Measurements from ENCODE around the gene FAF2. TPM values are rescaled to one million over a fixed set of nuclear protein-coding genes. Genes with fewer than 3 reads are reported as not detected.
"Not testable (repeated sequence)": the region's sequence is repeated elsewhere in the genome, so short reads cannot be mapped to it uniquely, and the experiment has no call there.

The FAF2 gene
- total RNA-seq, 2 experiments from 2014 or later, result 36.2 to 38.7 TPM

- H3K4me3 Mint-ChIP-seq, result no peak overlapping the region
- no peak for DNase-seq
- peaks cover 2% of the 10 kb centered on the region for H3K4me1 Mint-ChIP-seq
- POLR2A ChIA-PET, result no interaction called here
- H3K27ac Mint-ChIP-seq, result no peak overlapping the region
- no peaks in the 10 kb centered on the region for H3K9me3 Mint-ChIP-seq
- no peaks in the 10 kb centered on the region for H3K27me3 Mint-ChIP-seq
- peaks cover 35% of the 10 kb centered on the region for H3K36me3 Mint-ChIP-seq (ENCODE audit: low read depth)
- CTCF ChIA-PET, result interaction anchor here (0.6 kb wide), 1 partner anchor 167 kb away, joined by 3 read pairs; no protein-coding TSS in a partner anchor
These were observed 22.9 kb downstream of the FAF2 start for GRCh38 chr5:176471098-176471497.

DNA sequence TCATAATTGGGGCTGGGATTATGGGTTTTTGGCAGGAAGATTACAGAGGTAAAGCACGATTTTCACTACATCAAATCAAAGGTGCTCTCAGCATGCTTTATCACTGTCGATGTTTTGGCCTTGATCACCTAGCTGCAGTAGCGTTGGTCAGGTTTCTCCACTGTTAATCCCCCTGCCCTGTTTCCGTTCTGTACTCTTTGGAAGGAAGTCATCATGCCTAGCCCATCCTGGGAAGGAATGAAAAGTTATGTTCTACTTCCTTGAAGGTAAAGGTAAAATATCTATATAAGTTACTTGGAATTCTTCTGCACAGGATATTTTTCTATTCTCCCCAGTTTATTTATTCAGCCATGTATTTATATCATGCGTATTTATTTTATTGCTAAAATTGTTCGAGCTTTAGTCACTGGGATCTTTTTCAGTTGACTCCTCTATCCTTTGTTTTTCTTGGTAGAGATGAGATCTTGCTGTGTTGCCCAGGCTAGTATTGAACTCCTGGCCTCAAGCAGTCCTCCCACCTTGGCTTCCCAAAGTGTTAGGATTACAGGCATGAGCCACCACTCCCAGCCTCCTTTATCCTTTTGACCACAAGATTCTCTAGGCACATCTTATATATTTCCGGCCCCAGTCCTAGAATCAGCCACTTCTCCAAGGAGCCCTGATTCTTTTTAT is 25.3 kb downstream of the FAF2 start:
- Mint-ChIP-seq H3K27ac (no peak overlapping the region), H3K27me3 (no peaks in the 10 kb centered on the region), H3K9me3 (no peaks in the 10 kb centered on the region), H3K4me1 (no peaks in the 10 kb centered on the region), H3K4me3 (no peak overlapping the region), H3K36me3 (ENCODE audit: low read depth) (peaks cover 29% of the 10 kb centered on the region)
- ChIA-PET POLR2A (no interaction called here), CTCF (interaction anchor here (2.0 kb wide), 1 partner anchor 26 kb away, joined by 4 read pairs; the partner anchor contains the start of gene FAF2)
- DNase-seq, result no peak

DNA sequence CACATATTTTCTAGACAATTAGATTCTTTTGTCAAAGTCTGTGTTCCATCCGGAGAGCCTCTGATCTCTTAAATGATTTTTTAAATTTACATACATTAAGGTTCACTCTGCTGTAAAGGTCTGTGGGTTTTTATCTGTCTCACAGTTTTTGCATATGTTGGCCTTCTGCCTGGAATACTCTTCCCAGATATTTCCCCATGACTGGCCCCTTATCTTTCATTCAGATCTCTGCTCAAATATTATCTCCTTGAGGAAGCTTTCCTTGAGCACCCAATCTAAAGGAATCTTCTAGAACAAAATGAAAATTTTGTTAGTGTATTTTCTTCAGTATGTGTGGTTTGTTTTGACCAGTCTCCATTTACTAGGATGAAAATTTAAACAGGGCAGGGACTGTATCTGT is 26.3 kb downstream of the FAF2 start:
- Mint-ChIP-seq H3K4me1 (no peaks in the 10 kb centered on the region), H3K36me3 (ENCODE audit: low read depth) (peaks cover 32% of the 10 kb centered on the region), H3K4me3 (no peak overlapping the region), H3K27me3 (no peaks in the 10 kb centered on the region), H3K27ac (no peak overlapping the region), H3K9me3 (no peaks in the 10 kb centered on the region)
- POLR2A ChIA-PET, result interaction anchor here (1.7 kb wide), 1 partner anchor 27 kb away, joined by 4 read pairs; the partner anchor contains the start of gene FAF2
- DNase-seq, result no peak
- CTCF ChIA-PET, result interaction anchor here (2.0 kb wide), 1 partner anchor 27 kb away, joined by 4 read pairs; the partner anchor contains the start of gene FAF2

DNA sequence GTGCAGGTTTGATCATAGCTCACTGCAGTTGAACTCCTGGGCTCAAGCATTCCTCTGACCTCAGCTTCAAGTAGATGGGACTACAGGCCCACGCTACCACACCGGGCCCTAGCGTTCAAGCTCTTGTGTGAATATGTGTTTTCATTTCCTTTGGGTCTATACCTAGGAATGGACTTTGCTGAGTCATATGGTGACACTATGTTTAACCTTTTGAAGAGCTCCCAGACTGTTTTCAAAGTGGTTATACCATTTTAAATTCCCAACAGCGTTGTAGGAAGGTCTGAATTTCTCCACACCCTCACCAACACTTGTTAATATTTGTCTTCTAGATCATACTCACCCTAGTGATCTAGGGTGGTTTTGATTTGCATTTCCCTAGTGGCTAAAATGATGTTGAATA is 33.5 kb downstream of the FAF2 start:
- Mint-ChIP-seq H3K9me3 (no peaks in the 10 kb centered on the region), H3K27ac (peak overlapping the region; percentile 63), H3K4me3 (no peak overlapping the region)

GRCh38 chr5:176485176-176485575 is 37.0 kb downstream of the FAF2 start:
- H3K27ac Mint-ChIP-seq, result peak overlapping the region; percentile 15
- CTCF ChIA-PET, result no interaction called here
- H3K4me3 Mint-ChIP-seq, result no peak overlapping the region
- DNase-seq, result no peak
- peaks cover 65% of the 10 kb centered on the region for H3K4me1 Mint-ChIP-seq
- H3K9me3 Mint-ChIP-seq, result no peaks in the 10 kb centered on the region
- H3K36me3 Mint-ChIP-seq (ENCODE audit: low read depth), result peaks cover 53% of the 10 kb centered on the region
- POLR2A ChIA-PET, result interaction anchor here (1.1 kb wide), 1 partner anchor 52 kb away, joined by 3 read pairs; the partner anchor contains the start of gene RNF44
- no peaks in the 10 kb centered on the region for H3K27me3 Mint-ChIP-seq

More for the DNA sequence above, 33.5 kb downstream of the FAF2 start:
- ChIA-PET CTCF (interaction anchor here (0.8 to 1.8 kb wide), 4 partner anchors 15 to 66 kb away, joined by 3 to 4 read pairs (median 4); partner anchors contain the start of gene FAF2), POLR2A (interaction anchor here (0.6 to 3.3 kb wide), 6 partner anchors 9 to 72 kb away, joined by 3 to 12 read pairs (median 4); partner anchors contain the start of gene RNF44)
- H3K27me3 Mint-ChIP-seq, result no peaks in the 10 kb centered on the region
- DNase-seq, result no peak
- H3K4me1 Mint-ChIP-seq, result peaks cover 40% of the 10 kb centered on the region
- peaks cover 43% of the 10 kb centered on the region for H3K36me3 Mint-ChIP-seq (ENCODE audit: low read depth)

- no peak overlapping the region for H3K4me3 Mint-ChIP-seq
- ChIA-PET CTCF (no interaction called here), POLR2A (no interaction called here)
- H3K27ac Mint-ChIP-seq, result peak overlapping the region; percentile 11
- H3K9me3 Mint-ChIP-seq, result no peaks in the 10 kb centered on the region
- peaks cover 63% of the 10 kb centered on the region for H3K36me3 Mint-ChIP-seq (ENCODE audit: low read depth)
- peaks cover 67% of the 10 kb centered on the region for H3K4me1 Mint-ChIP-seq
- no peaks in the 10 kb centered on the region for H3K27me3 Mint-ChIP-seq
- no peak for DNase-seq
These were observed 38.1 kb downstream of the FAF2 start for GRCh38 chr5:176486189-176486757.

DNA sequence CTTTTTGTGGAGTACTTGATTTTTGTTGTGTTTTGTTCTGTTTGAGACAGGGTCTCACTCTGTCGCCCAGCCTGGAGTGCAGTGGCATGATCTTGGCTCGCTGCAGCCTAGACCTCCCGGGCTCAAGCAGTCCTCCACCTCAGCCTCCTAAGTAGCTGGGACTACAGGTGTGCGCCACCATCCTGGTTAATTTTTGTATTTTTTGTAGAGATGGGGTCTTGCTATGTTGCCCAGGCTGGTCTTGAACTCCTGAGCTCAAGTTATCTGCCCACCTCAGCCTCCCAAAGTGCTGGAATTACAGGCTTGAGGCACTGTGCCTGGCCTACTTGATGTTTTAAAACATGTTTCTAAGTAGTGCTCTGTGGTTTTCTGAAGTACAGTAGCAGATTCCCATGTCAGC is 39.0 kb downstream of the FAF2 start:
- CTCF ChIA-PET, result not testable (repeated sequence)
- H3K36me3 Mint-ChIP-seq (ENCODE audit: low read depth), result peaks cover 65% of the 10 kb centered on the region

DNA sequence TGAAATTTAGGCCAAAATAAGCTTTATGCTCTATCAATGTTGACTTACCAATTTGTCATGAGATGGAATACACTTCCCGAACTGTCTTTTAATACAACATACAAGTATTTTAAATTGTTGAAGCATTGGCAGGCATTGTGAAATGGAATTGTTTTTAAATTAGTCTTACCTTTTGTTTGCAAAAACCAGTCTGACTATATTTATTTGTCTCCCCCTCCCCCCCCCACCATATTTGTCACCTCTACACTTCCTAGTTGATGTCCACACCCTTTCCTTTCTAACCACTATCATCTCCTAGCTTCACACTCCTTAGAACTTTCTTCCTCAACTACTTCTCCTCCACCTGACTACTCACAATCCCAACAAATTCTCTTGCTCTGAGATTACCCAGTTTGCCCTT is 40.9 kb downstream of the FAF2 start:
- CTCF ChIA-PET, result interaction anchor here (0.6 to 1.9 kb wide), 7 partner anchors 41 to 288 kb away, joined by 3 to 8 read pairs (median 4); no protein-coding TSS in a partner anchor
- Mint-ChIP-seq H3K9me3 (no peaks in the 10 kb centered on the region), H3K4me3 (no peak overlapping the region), H3K27me3 (no peaks in the 10 kb centered on the region), H3K36me3 (ENCODE audit: low read depth) (peaks cover 72% of the 10 kb centered on the region), H3K27ac (peak overlapping the region; percentile 86), H3K4me1 (peaks cover 43% of the 10 kb centered on the region)
- POLR2A ChIA-PET, result interaction anchor here (0.7 to 3.6 kb wide), 8 partner anchors 41 to 101 kb away, joined by 3 to 17 read pairs (median 4); partner anchors contain the start of genes FAF2, HIGD2A, NOP16 and RNF44
- DNase-seq, result no peak

More for the DNA sequence above, 39.0 kb downstream of the FAF2 start:
- H3K27me3 Mint-ChIP-seq, H3K9me3 Mint-ChIP-seq, DNase-seq, H3K4me3 Mint-ChIP-seq: not testable (repeated sequence)
- Mint-ChIP-seq H3K4me1 (peaks cover 59% of the 10 kb centered on the region), H3K27ac (peak overlapping the region; percentile 41)
- POLR2A ChIA-PET, result interaction anchor here (3.6 kb wide), 1 partner anchor 39 kb away, joined by 17 read pairs; the partner anchor contains the start of gene FAF2

DNA sequence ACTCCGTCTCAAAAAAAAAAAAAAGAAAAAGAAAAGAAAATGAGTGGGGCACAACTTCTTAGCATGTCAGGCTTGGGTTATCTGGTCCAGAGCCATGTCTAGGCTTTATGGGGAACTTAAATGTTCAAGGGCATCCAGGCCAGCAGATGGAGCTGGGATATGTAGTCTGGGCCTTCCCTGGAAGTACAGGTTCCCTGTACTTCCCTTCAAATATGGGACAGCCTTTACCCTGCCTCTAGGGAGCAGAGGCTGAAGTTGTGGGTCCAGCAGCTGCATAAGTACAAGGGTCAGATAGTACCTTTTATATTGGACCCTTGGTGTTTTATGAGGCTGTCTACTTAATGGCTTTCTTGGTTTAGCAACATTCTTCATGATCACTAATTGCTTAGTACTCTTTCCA is 42.1 kb downstream of the FAF2 start:
- Mint-ChIP-seq H3K4me3 (no peak overlapping the region), H3K36me3 (ENCODE audit: low read depth) (peaks cover 73% of the 10 kb centered on the region), H3K27me3 (no peaks in the 10 kb centered on the region), H3K9me3 (no peaks in the 10 kb centered on the region), H3K27ac (no peak overlapping the region), H3K4me1 (peaks cover 34% of the 10 kb centered on the region)
- DNase-seq, result no peak
- CTCF ChIA-PET, result interaction anchor here (1.6 to 1.9 kb wide), 2 partner anchors 43 to 44 kb away, joined by 6 to 8 read pairs; no protein-coding TSS in a partner anchor
- POLR2A ChIA-PET, result interaction anchor here (1.2 to 3.6 kb wide), 6 partner anchors 42 to 102 kb away, joined by 3 to 17 read pairs (median 8); partner anchors contain the start of genes FAF2, HIGD2A, NOP16 and RNF44

DNA sequence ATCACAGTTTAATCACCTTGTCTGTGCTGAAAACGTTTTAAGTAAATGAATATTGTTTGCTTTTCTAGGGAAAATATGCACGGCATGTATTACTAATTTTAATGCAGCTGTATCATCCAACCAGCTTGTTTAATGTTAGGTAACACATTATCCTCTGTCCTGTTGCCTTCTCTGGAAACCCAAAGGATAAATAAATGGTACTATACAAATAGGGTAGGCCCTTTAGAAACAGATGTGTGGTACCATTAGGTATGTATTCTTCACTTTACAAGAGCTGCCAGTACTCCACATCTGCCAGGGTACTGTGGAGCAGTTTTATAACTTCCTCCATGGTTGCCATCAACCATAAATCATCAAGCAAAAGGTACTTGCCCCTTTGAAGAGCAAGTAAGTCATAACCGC is 42.9 kb downstream of the FAF2 start:
- H3K36me3 Mint-ChIP-seq (ENCODE audit: low read depth), result peaks cover 76% of the 10 kb centered on the region
- H3K27me3 Mint-ChIP-seq, result no peaks in the 10 kb centered on the region
- CTCF ChIA-PET, result no interaction called here
- no peak overlapping the region for H3K4me3 Mint-ChIP-seq
- H3K27ac Mint-ChIP-seq, result no peak overlapping the region
- POLR2A ChIA-PET, result interaction anchor here (1.0 to 1.5 kb wide), 2 partner anchors 10 to 43 kb away, joined by 3 read pairs; partner anchors contain the start of gene FAF2
- H3K9me3 Mint-ChIP-seq, result no peaks in the 10 kb centered on the region
- peaks cover 33% of the 10 kb centered on the region for H3K4me1 Mint-ChIP-seq
- no peak for DNase-seq

GRCh38 chr5:176491901-176492300 is 43.7 kb downstream of the FAF2 start:
- no peaks in the 10 kb centered on the region for H3K9me3 Mint-ChIP-seq
- no peak overlapping the region for H3K27ac Mint-ChIP-seq
- ChIA-PET CTCF (no interaction called here), POLR2A (interaction anchor here (1.5 kb wide), 1 partner anchor 44 kb away, joined by 3 read pairs; the partner anchor contains the start of gene FAF2)
- no peaks in the 10 kb centered on the region for H3K27me3 Mint-ChIP-seq
- no peak for DNase-seq
- peaks cover 71% of the 10 kb centered on the region for H3K36me3 Mint-ChIP-seq (ENCODE audit: low read depth)
- H3K4me1 Mint-ChIP-seq, result peaks cover 25% of the 10 kb centered on the region
- H3K4me3 Mint-ChIP-seq, result no peak overlapping the region

DNA sequence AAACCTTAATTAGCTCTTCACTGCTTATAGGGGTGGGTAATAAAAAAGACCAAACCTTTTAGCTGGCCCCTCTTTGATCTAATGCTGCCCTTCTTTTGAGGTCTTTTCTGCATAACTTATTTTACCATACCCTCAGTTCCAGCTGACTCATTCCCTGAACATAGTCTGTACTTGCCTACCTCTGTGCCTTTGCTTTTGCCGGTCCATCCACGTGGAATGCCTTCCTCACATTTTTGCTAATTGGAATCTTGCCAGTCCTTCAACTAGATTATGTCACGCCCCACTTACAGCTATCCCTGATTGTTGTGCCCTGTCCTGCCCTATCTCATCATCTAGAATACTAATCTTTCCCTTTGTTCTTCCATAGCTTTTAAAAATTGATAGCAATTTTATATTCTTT is 44.2 kb downstream of the FAF2 start:
- peaks cover 21% of the 10 kb centered on the region for H3K4me1 Mint-ChIP-seq
- DNase-seq, result no peak
- no peak overlapping the region for H3K27ac Mint-ChIP-seq
- no peak overlapping the region for H3K4me3 Mint-ChIP-seq
- no peaks in the 10 kb centered on the region for H3K9me3 Mint-ChIP-seq
- ChIA-PET POLR2A (no interaction called here), CTCF (no interaction called here)
- H3K27me3 Mint-ChIP-seq, result no peaks in the 10 kb centered on the region
- peaks cover 72% of the 10 kb centered on the region for H3K36me3 Mint-ChIP-seq (ENCODE audit: low read depth)

DNA sequence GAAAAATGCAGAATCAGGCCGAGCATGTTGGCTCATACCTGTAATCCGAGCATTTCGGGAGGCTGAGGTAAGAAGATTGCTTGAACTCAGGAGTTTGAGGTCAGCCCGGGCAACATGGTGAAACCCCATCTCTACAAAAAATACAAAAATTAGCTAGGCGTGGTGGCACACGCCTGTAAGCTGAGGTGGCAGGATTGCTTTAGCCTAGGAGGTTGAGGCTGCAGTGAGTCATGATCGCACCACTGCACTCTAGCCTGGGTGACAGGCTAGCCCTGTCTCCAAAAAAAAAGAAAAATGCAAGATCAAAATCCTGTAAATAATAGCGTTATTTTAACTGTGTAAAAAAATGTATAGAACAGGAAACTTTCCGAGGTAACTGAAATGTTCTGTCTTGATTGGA is 49.7 kb downstream of the FAF2 start:
- DNase-seq, result no peak
- Mint-ChIP-seq H3K4me3 (no peak overlapping the region), H3K27me3 (no peaks in the 10 kb centered on the region), H3K4me1 (peaks cover 7% of the 10 kb centered on the region), H3K9me3 (no peaks in the 10 kb centered on the region), H3K36me3 (ENCODE audit: low read depth) (peaks cover 68% of the 10 kb centered on the region), H3K27ac (no peak overlapping the region)
- CTCF ChIA-PET, result no interaction called here
- POLR2A ChIA-PET, result interaction anchor here (1.1 kb wide), 1 partner anchor 39 kb away, joined by 3 read pairs; the partner anchor contains the start of gene RNF44
